Smooth muscle cell (in vitro differentiated cells): Measurements from ENCODE around the gene TMEM221. TPM values are rescaled to one million over a fixed set of nuclear protein-coding genes. Genes with fewer than 3 reads are reported as not detected.

ENCODE experiments used
- DNase-seq: peaks from one replicate; lab custom pipeline; 2025; ENCODE audit not compliant: unreplicated experiment; lab: John Stamatoyannopoulos, UW
- H2AFZ ChIP-seq: fragments of 200-600 bp; sonication (generic); 2 replicates; pipeline ENCODE4 v1.6.0; 2016; ENCODE audit warnings: antibody characterized with exemption, low read depth, mild to moderate bottlenecking
- H3F3A ChIP-seq: fragments of 200-600 bp; sonication (generic); 2 replicates; pipeline ENCODE4 v1.6.0; 2017; ENCODE audit warnings: antibody characterized with exemption, low read depth
- H3K27ac ChIP-seq: fragments of 200-600 bp; sonication (generic); 2 replicates; pipeline ENCODE4 v1.5.1; 2016; ENCODE audit warnings: low read depth, mild to moderate bottlenecking
- H3K27me3 ChIP-seq: fragments of 200-600 bp; sonication (generic); 2 replicates; pipeline ENCODE4 v1.6.1; 2016; ENCODE audit warnings: low read depth, mild to moderate bottlenecking
- H3K36me3 ChIP-seq: fragments of 200-600 bp; sonication (generic); 2 replicates; pipeline ENCODE4 v1.5.1; 2016; ENCODE audit warnings: low read depth
- H3K4me1 ChIP-seq: fragments of 200-600 bp; sonication (generic); 2 replicates; pipeline ENCODE4 v1.5.1; 2016; ENCODE audit warnings: low read depth
- H3K4me2 ChIP-seq: fragments of 200-600 bp; sonication (generic); 2 replicates; pipeline ENCODE4 v1.6.0; 2016; ENCODE audit warnings: mild to moderate bottlenecking
- H3K4me3 ChIP-seq: fragments of 200-600 bp; sonication (generic); 2 replicates; pipeline ENCODE4 v1.5.1; 2016; ENCODE audit warnings: mild to moderate bottlenecking
- H3K79me2 ChIP-seq: fragments of 200-600 bp; sonication (generic); 2 replicates; pipeline ENCODE4 v1.6.0; 2016; ENCODE audit warnings: low read depth, mild to moderate bottlenecking
- H3K9ac ChIP-seq: fragments of 200-600 bp; sonication (generic); 2 replicates; pipeline ENCODE4 v1.6.0; 2016; ENCODE audit warnings: low read depth
- H3K9me3 ChIP-seq: fragments of 200-600 bp; sonication (generic); replicated peaks from 2 replicates; pipeline ENCODE4 v1.5.1; 2016; ENCODE audit warnings: low read depth
- H4K20me1 ChIP-seq: fragments of 200-600 bp; sonication (generic); 2 replicates; pipeline ENCODE4 v1.6.0; 2016; ENCODE audit warnings: low read depth
- CTCF ChIP-seq: fragments of 200-600 bp; sonication (generic); IDR thresholded peaks from 2 replicates; pipeline ENCODE4 v1.5.1; 2017; ENCODE audit warnings: borderline replicate concordance, mild to moderate bottlenecking, antibody characterized with exemption; ENCODE audit not compliant: insufficient read depth, poor library complexity, severe bottlenecking
- WGBS: methylation state at CpG from one replicate; pipeline ENCODE4 v1.1.7; 2016; ENCODE audit warnings: low lambda C conversion rate; 5-methylcytosine and 5-hydroxymethylcytosine counted together
- polyA plus RNA-seq: library from polyadenylated mRNA; unstranded; fragments of >200 nt; fragmentation: Nextera tagmentation; extraction: Ambion mirVana; gene quantifications from 2 replicates; pipeline ENCODE4 v1.2.1, GENCODE V29; 2016
- total RNA-seq: library from RNA; depleted of rRNA; stranded (reverse); fragments of >200 nt; gene quantifications from 2 replicates; pipeline ENCODE4 v1.2.3, GENCODE V29; 2014

Gene TMEM221
- total and polyA plus RNA-seq, 2 experiments from 2014 or later = 0.31 to 0.63 TPM

GRCh38 chr19:17391371-17392151, 56.9 kb downstream of the TMEM221 start:
- H3K4me3 ChIP-seq = peak overlapping the region; percentile 60
- H3K27ac ChIP-seq = no peak overlapping the region
- H3K9me3 ChIP-seq = no peaks in the 10 kb centered on the region
- DNase-seq = no peak
- no peaks in the 10 kb centered on the region for H3K79me2 ChIP-seq
- 21% methylated on average over 26 of the region's 26 CpGs for WGBS
- peak overlapping the region; percentile 95 for H2AFZ ChIP-seq
- no peaks in the 10 kb centered on the region for H3K27me3 ChIP-seq
- H3K4me1 ChIP-seq = peaks cover 7% of the 10 kb centered on the region
- H3K4me2 ChIP-seq = peak overlapping the region; percentile 94
- H3K9ac ChIP-seq = no peak overlapping the region
- no peaks in the 10 kb centered on the region for H4K20me1 ChIP-seq
- no peak for TF ChIP-seq CTCF
- no peaks in the 10 kb centered on the region for H3K36me3 ChIP-seq
- no peaks in the 10 kb centered on the region for H3F3A ChIP-seq

GRCh38 chr19:17390665-17391370, 57.6 kb downstream of the TMEM221 start:
- no peaks in the 10 kb centered on the region for H3F3A ChIP-seq
- DNase-seq = peak; percentile 73
- WGBS = 2% methylated on average over 49 of the region's 50 CpGs
- no peaks in the 10 kb centered on the region for H3K27me3 ChIP-seq
- H3K79me2 ChIP-seq = no peaks in the 10 kb centered on the region
- no peaks in the 10 kb centered on the region for H3K9me3 ChIP-seq
- H2AFZ ChIP-seq = peak overlapping the region; percentile 95
- H3K9ac ChIP-seq = no peak overlapping the region
- no peaks in the 10 kb centered on the region for H3K36me3 ChIP-seq
- peak overlapping the region; percentile 94 for H3K4me2 ChIP-seq
- H3K4me1 ChIP-seq = peaks cover 7% of the 10 kb centered on the region
- TF ChIP-seq CTCF = peak; percentile 62
- H3K4me3 ChIP-seq = peak overlapping the region; percentile 60
- H4K20me1 ChIP-seq = no peaks in the 10 kb centered on the region
- no peak overlapping the region for H3K27ac ChIP-seq

GRCh38 chr19:17389957-17390664, 58.4 kb downstream of the TMEM221 start:
- Histone ChIP-seq H3K9ac (no peak overlapping the region), H3K27ac (no peak overlapping the region), H4K20me1 (no peaks in the 10 kb centered on the region), H3K27me3 (no peaks in the 10 kb centered on the region), H3K36me3 (no peaks in the 10 kb centered on the region), H3K79me2 (no peaks in the 10 kb centered on the region), H3K4me3 (peak overlapping the region; percentile 60), H3K9me3 (no peaks in the 10 kb centered on the region), H3K4me1 (peaks cover 7% of the 10 kb centered on the region), H2AFZ (peak overlapping the region; percentile 89), H3F3A (no peaks in the 10 kb centered on the region), H3K4me2 (peak overlapping the region; percentile 94)
- TF ChIP-seq CTCF = peak; percentile 34
- WGBS = 26% methylated on average over 9 of the region's 37 CpGs
- no peak for DNase-seq
